Neural cell (in vitro differentiated cells): Measurements from ENCODE around the gene CCN2. TPM values are rescaled to one million over a fixed set of nuclear protein-coding genes. Genes with fewer than 3 reads are reported as not detected.

ENCODE experiments used
- H2AFZ ChIP-seq: fragments of 200-600, 300-800 bp; sonication (generic), shearing (Covaris generic); 2 replicates; pipeline ENCODE4 v1.6.0; 2014; ENCODE audit warnings: low read depth, mild to moderate bottlenecking, antibody characterized with exemption, low read length, moderate library complexity
- H3F3A ChIP-seq: fragments of 200-600 bp; shearing (Covaris generic); 2 replicates; pipeline ENCODE4 v1.6.1; 2016; ENCODE audit warnings: mild to moderate bottlenecking, moderate library complexity, mixed read lengths, antibody characterized with exemption, low read length; ENCODE audit not compliant: insufficient read depth, poor library complexity, severe bottlenecking
- H3K27ac ChIP-seq: fragments of 200-600, 300-800 bp; sonication (generic), shearing (Covaris generic); 2 replicates; pipeline ENCODE4 v1.5.1; 2014; ENCODE audit warnings: mild to moderate bottlenecking, low read length, moderate library complexity
- H3K27me3 ChIP-seq: fragments of 300-800, 200-600 bp; sonication (generic), shearing (Covaris generic); 2 replicates; pipeline ENCODE4 v1.6.0; 2014; ENCODE audit warnings: mild to moderate bottlenecking, low read depth, low read length, moderate library complexity; ENCODE audit not compliant: insufficient read depth
- H3K36me3 ChIP-seq: fragments of 300-800, 200-600 bp; sonication (generic), shearing (Covaris generic); 2 replicates; pipeline ENCODE4 v1.5.1; 2014; ENCODE audit warnings: mild to moderate bottlenecking, antibody characterized with exemption, low read length, moderate library complexity; ENCODE audit not compliant: insufficient read depth
- H3K4me2 ChIP-seq: fragments of 300-800, 200-600 bp; sonication (generic), shearing (Covaris generic); 2 replicates; pipeline ENCODE4 v1.6.0; 2014; ENCODE audit warnings: mild to moderate bottlenecking, low read length
- H3K4me3 ChIP-seq: fragments of 300-800, 200-600 bp; sonication (generic), shearing (Covaris generic); 2 replicates; pipeline ENCODE4 v1.5.1; 2014; ENCODE audit warnings: mild to moderate bottlenecking, low read length, moderate library complexity
- H3K79me2 ChIP-seq: fragments of 200-600 bp; shearing (Covaris generic); replicated peaks from 2 replicates; pipeline ENCODE4 v1.6.0; 2014; ENCODE audit warnings: mild to moderate bottlenecking, low read length, moderate library complexity; ENCODE audit not compliant: insufficient read depth
- H3K9ac ChIP-seq: fragments of 300-800, 200-600 bp; sonication (generic), shearing (Covaris generic); 2 replicates; pipeline ENCODE4 v1.6.1; 2016; ENCODE audit warnings: mild to moderate bottlenecking, low read length, mixed read lengths
- H3K9me2 ChIP-seq: fragments of 200-600 bp; shearing (Covaris generic); 2 replicates; pipeline ENCODE4 v1.6.1; 2016; ENCODE audit warnings: mild to moderate bottlenecking, low read length, mixed read lengths; ENCODE audit not compliant: insufficient read depth
- H3K9me3 ChIP-seq: fragments of 200-600, 300-800 bp; sonication (generic), shearing (Covaris generic); 2 replicates; pipeline ENCODE4 v1.6.1; 2016; ENCODE audit warnings: mild to moderate bottlenecking, mixed run types, low read length, moderate library complexity, mixed read lengths
- H4K20me1 ChIP-seq: fragments of 200-600 bp; shearing (Covaris generic); 2 replicates; pipeline ENCODE4 v1.6.1; 2016; ENCODE audit warnings: mild to moderate bottlenecking, mixed run types; ENCODE audit not compliant: insufficient read depth
- EP300 ChIP-seq: fragments of 450-650 bp; conservative IDR thresholded peaks from 2 replicates; pipeline ENCODE4 v1.6.1; 2014; ENCODE audit warnings: antibody characterized with exemption, mild to moderate bottlenecking, moderate library complexity; ENCODE audit not compliant: poor library complexity, severe bottlenecking
- EZH2 ChIP-seq: fragments of 200-600, 300-800 bp; shearing (Covaris generic), sonication (generic); IDR thresholded peaks from 2 replicates; pipeline ENCODE4 v1.6.1; 2014; ENCODE audit warnings: antibody characterized with exemption, low read length, borderline replicate concordance, mild to moderate bottlenecking; ENCODE audit not compliant: insufficient read depth, poor library complexity, severe bottlenecking
- MXI1 ChIP-seq: fragments of 450-650 bp; conservative IDR thresholded peaks from 2 replicates; pipeline ENCODE4 v1.6.1; 2014; ENCODE audit warnings: antibody characterized with exemption, mild to moderate bottlenecking; ENCODE audit not compliant: poor library complexity, severe bottlenecking
- POLR2AphosphoS5 ChIP-seq: IDR thresholded peaks from 2 replicates; pipeline ENCODE4 v1.6.1; 2012
- SMC3 ChIP-seq: fragments of 450-650 bp; conservative IDR thresholded peaks from 2 replicates; pipeline ENCODE4 v1.6.1; 2014; ENCODE audit warnings: antibody characterized with exemption, mild to moderate bottlenecking, moderate library complexity; ENCODE audit not compliant: poor library complexity
- TAF1 ChIP-seq: IDR thresholded peaks from 2 replicates; pipeline ENCODE4 v1.6.1; 2012; ENCODE audit warnings: low read depth
- polyA plus RNA-seq: library from polyadenylated mRNA; depleted of rRNA; stranded (reverse); fragments of >200 nt; gene quantifications from 2 replicates; pipeline ENCODE4 v1.2.3, GENCODE V29; 2014
- TF ChIP-seq, protein P1 (sequence below): fragments of 450-650 bp; IDR thresholded peaks from 2 replicates; pipeline ENCODE4 v1.5.1; 2014; ENCODE audit warnings: antibody characterized with exemption, mild to moderate bottlenecking, moderate library complexity; ENCODE audit not compliant: poor library complexity, severe bottlenecking
- TF ChIP-seq, protein P2 (sequence below): IDR thresholded peaks from 2 replicates; pipeline ENCODE4 v1.6.1; 2012; ENCODE audit warnings: borderline replicate concordance

CCN2 gene
- polyA plus RNA-seq, 1 donor from 2014 or later: 1.5 TPM

DNA sequence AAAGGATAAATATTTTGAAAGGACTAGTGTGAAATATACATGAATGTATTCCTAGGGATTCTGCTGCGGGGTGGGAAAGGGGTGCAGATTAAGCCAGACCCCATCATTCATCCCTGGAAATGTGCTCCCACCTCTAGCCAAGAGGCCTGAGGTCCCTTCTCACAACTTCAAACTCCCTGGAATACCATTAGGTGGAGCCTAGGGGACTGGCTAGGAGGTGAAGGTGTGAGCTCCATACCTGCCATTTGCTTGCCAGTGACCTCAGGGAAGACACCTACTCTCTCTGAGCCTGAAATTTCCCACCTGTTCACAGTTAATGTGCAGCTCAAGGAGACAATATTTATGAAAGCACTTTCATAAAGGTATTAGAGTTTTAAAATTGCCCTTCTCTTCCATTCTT, 4.7 kb upstream of the CCN2 start:
- Histone ChIP-seq H3K9me2 (no peaks in the 10 kb centered on the region), H3K27ac (no peak overlapping the region), H3K36me3 (no peaks in the 10 kb centered on the region), H3F3A (no peaks in the 10 kb centered on the region), H3K4me2 (no peak overlapping the region), H3K79me2 (no peaks in the 10 kb centered on the region), H3K4me3 (no peak overlapping the region), H3K9ac (no peak overlapping the region), H3K9me3 (no peaks in the 10 kb centered on the region), H4K20me1 (no peaks in the 10 kb centered on the region), H2AFZ (no peak overlapping the region), H3K27me3 (peaks cover 11% of the 10 kb centered on the region)
- TF ChIP-seq SMC3 (no peak), EP300 (no peak)
- TF ChIP-seq, protein P1, sequence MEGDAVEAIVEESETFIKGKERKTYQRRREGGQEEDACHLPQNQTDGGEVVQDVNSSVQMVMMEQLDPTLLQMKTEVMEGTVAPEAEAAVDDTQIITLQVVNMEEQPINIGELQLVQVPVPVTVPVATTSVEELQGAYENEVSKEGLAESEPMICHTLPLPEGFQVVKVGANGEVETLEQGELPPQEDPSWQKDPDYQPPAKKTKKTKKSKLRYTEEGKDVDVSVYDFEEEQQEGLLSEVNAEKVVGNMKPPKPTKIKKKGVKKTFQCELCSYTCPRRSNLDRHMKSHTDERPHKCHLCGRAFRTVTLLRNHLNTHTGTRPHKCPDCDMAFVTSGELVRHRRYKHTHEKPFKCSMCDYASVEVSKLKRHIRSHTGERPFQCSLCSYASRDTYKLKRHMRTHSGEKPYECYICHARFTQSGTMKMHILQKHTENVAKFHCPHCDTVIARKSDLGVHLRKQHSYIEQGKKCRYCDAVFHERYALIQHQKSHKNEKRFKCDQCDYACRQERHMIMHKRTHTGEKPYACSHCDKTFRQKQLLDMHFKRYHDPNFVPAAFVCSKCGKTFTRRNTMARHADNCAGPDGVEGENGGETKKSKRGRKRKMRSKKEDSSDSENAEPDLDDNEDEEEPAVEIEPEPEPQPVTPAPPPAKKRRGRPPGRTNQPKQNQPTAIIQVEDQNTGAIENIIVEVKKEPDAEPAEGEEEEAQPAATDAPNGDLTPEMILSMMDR: no peak

DNA sequence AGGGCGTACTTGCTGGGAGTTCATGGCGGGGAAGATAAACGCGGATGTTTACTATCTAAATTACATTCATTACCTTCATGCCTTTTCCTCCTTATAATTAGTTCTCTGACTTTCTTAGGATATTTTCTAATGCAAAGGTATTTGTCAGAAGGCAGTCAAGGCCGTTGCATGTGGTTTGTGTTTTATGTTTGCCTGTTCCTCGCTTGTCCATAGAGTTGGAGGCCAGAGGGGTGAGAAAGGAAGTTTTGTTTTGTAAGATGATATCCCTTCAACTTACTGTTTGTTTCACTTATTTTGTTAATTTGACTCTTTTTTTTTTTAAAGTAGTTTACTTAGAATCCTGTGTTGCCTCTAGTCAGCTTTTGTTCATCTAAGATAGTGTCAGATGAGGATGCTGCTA, 4.0 kb upstream of the CCN2 start:
- no peak overlapping the region for H3K9ac ChIP-seq
- H3K4me3 ChIP-seq: no peak overlapping the region
- no peaks in the 10 kb centered on the region for H4K20me1 ChIP-seq
- no peaks in the 10 kb centered on the region for H3K9me3 ChIP-seq
- H3K27me3 ChIP-seq: peaks cover 11% of the 10 kb centered on the region
- no peaks in the 10 kb centered on the region for H3F3A ChIP-seq
- H3K79me2 ChIP-seq: no peaks in the 10 kb centered on the region
- no peaks in the 10 kb centered on the region for H3K36me3 ChIP-seq
- no peaks in the 10 kb centered on the region for H3K9me2 ChIP-seq
- TF ChIP-seq EP300: no peak
- TF ChIP-seq, protein P1: no peak
- no peak for TF ChIP-seq POLR2AphosphoS5
- TF ChIP-seq TAF1: no peak
- no peak for TF ChIP-seq MXI1
- no peak overlapping the region for H3K27ac ChIP-seq
- no peak overlapping the region for H3K4me2 ChIP-seq
- no peak overlapping the region for H2AFZ ChIP-seq

DNA sequence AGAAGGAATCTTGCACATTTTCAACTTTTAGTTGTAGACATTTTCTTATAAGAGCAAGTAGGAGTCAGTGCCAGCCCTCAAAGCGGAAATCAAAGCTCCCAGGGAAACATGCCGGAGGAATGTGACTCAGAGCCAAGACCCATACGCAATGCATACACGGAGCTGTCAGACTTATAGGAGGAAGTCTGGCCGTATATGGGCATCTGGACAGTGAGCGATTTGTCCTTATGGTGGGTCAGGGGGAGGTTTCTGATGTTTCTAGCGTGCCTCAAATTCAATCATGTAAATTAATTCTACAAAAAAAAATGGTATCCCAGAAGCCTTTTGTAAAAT, 3.6 kb upstream of the CCN2 start:
- H3K27ac ChIP-seq: no peak overlapping the region
- no peaks in the 10 kb centered on the region for H3F3A ChIP-seq
- H3K9me2 ChIP-seq: no peaks in the 10 kb centered on the region
- no peaks in the 10 kb centered on the region for H3K36me3 ChIP-seq
- peaks cover 11% of the 10 kb centered on the region for H3K27me3 ChIP-seq
- no peaks in the 10 kb centered on the region for H3K9me3 ChIP-seq
- no peak overlapping the region for H3K9ac ChIP-seq
- H3K4me2 ChIP-seq: no peak overlapping the region
- no peaks in the 10 kb centered on the region for H3K79me2 ChIP-seq
- TF ChIP-seq EP300: no peak
- TF ChIP-seq, protein P1: no peak
- no peak for TF ChIP-seq EZH2
- TF ChIP-seq, protein P2, sequence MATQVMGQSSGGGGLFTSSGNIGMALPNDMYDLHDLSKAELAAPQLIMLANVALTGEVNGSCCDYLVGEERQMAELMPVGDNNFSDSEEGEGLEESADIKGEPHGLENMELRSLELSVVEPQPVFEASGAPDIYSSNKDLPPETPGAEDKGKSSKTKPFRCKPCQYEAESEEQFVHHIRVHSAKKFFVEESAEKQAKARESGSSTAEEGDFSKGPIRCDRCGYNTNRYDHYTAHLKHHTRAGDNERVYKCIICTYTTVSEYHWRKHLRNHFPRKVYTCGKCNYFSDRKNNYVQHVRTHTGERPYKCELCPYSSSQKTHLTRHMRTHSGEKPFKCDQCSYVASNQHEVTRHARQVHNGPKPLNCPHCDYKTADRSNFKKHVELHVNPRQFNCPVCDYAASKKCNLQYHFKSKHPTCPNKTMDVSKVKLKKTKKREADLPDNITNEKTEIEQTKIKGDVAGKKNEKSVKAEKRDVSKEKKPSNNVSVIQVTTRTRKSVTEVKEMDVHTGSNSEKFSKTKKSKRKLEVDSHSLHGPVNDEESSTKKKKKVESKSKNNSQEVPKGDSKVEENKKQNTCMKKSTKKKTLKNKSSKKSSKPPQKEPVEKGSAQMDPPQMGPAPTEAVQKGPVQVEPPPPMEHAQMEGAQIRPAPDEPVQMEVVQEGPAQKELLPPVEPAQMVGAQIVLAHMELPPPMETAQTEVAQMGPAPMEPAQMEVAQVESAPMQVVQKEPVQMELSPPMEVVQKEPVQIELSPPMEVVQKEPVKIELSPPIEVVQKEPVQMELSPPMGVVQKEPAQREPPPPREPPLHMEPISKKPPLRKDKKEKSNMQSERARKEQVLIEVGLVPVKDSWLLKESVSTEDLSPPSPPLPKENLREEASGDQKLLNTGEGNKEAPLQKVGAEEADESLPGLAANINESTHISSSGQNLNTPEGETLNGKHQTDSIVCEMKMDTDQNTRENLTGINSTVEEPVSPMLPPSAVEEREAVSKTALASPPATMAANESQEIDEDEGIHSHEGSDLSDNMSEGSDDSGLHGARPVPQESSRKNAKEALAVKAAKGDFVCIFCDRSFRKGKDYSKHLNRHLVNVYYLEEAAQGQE: no peak
- TF ChIP-seq TAF1: no peak
- no peak for TF ChIP-seq SMC3
- no peak overlapping the region for H2AFZ ChIP-seq
- H4K20me1 ChIP-seq: no peaks in the 10 kb centered on the region
- H3K4me3 ChIP-seq: no peak overlapping the region
